Peyer's patch (tissue), 4 donors: Measurements from ENCODE around the gene CLPTM1L. TPM values are rescaled to one million over a fixed set of nuclear protein-coding genes. Genes with fewer than 3 reads are reported as not detected.
"Not testable (repeated sequence)": the region's sequence is repeated elsewhere in the genome, so short reads cannot be mapped to it uniquely, and the experiment has no call there.

Experiments used
- DNase-seq, 3 donors: peaks; one replicate each; pipeline ENCODE4 v3.0.0-alpha.2; 2017 to 2019
- H3K27ac ChIP-seq, 4 donors: fragments of 200-600 bp; sonication (generic); one replicate each; pipeline ENCODE4 v1.5.1; 2016 to 2019
- H3K27me3 ChIP-seq, 2 donors: fragments of 200-600 bp; sonication (generic); one replicate each; pipeline ENCODE4 v1.5.1; 2019
- H3K36me3 ChIP-seq, 3 donors: fragments of 200-600 bp; sonication (generic); one replicate each; pipeline ENCODE4 v1.5.1; 2016 to 2019
- H3K4me1 ChIP-seq, 4 donors: fragments of 200-600 bp; sonication (generic); one replicate each; pipeline ENCODE4 v1.5.1; 2016 to 2019
- H3K4me3 ChIP-seq, 4 donors: fragments of 200-600 bp; sonication (generic); 1 replicate in 3 of 4; 2 replicates in 1 of 4; pipeline ENCODE4 v1.5.1; 2016 to 2019; ENCODE audit warnings: mild to moderate bottlenecking in 1 of 4
- H3K9me3 ChIP-seq, 4 donors: fragments of 200-600 bp; sonication (generic); one replicate each; pipeline ENCODE4 v1.5.1; 2016 to 2019; ENCODE audit warnings: mild to moderate bottlenecking in 1 of 4
- POLR2A ChIP-seq, 2 donors: fragments of 450-650 bp; IDR thresholded peaks; one replicate each; pipeline ENCODE4 v1.5.1; 2017; ENCODE audit warnings: antibody characterized with exemption in 2 of 2, mild to moderate bottlenecking in 2 of 2, moderate library complexity in 2 of 2
- total RNA-seq, 4 donors: library from RNA; depleted of rRNA; stranded (reverse); fragments of >200 nt; gene quantifications; one replicate each; pipeline ENCODE4 v1.1.0, GENCODE V29; 2016
- TF ChIP-seq, protein P1 (sequence below), 6 experiments: fragments of 450-650 bp in 4 of 6; fragments of 200-600 bp in 2 of 6; sonication (generic) in 1 of 6; IDR thresholded peaks; one replicate each; pipeline ENCODE4 v1.5.1; 2017 to 2019; ENCODE audit warnings: antibody characterized with exemption in 6 of 6, mild to moderate bottlenecking in 3 of 6, moderate library complexity in 1 of 6

CLPTM1L gene
- total RNA-seq, 4 donors from 2014 or later: 115 to 209 (median 143) TPM

DNA sequence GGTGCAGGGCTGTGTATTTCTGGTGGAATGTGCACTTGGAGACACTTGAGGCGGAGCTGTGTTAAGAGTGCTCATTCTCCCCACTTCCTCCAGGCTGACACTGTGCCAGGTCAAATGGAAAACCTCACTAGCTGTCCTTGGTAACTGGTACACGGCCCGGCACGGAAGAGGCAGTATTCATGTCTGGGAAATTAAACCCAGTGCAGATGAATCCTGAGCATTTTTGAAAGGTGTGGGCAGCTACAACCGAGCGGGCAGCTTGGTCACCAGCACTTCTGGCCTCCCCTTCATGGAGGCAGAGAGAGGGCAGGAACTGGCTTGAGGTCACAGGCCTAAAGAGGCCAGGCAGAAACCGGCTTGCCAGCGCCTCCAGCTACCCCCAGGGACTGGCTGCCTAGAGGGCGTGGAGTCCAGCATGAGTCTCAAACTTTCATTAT is 1.6 kb downstream of the CLPTM1L start:
- Histone ChIP-seq H3K4me3 (peak overlapping the region in 2 of 4 donors; percentile 91 to 99), H3K36me3 (peaks cover 0 to 47% (median 0%) of the 10 kb centered on the region in 3 donors), H3K27ac (no peak overlapping the region), H3K27me3 (no peaks in the 10 kb centered on the region), H3K9me3 (no peaks in the 10 kb centered on the region), H3K4me1 (peaks cover 4 to 36% (median 7%) of the 10 kb centered on the region in 4 donors)
- peak in 1 of 3 donors; percentile 34 for DNase-seq
- TF ChIP-seq POLR2A (IDR thresholded peaks at IDR 0.05): no peak
- TF ChIP-seq, protein P1, sequence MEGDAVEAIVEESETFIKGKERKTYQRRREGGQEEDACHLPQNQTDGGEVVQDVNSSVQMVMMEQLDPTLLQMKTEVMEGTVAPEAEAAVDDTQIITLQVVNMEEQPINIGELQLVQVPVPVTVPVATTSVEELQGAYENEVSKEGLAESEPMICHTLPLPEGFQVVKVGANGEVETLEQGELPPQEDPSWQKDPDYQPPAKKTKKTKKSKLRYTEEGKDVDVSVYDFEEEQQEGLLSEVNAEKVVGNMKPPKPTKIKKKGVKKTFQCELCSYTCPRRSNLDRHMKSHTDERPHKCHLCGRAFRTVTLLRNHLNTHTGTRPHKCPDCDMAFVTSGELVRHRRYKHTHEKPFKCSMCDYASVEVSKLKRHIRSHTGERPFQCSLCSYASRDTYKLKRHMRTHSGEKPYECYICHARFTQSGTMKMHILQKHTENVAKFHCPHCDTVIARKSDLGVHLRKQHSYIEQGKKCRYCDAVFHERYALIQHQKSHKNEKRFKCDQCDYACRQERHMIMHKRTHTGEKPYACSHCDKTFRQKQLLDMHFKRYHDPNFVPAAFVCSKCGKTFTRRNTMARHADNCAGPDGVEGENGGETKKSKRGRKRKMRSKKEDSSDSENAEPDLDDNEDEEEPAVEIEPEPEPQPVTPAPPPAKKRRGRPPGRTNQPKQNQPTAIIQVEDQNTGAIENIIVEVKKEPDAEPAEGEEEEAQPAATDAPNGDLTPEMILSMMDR (IDR thresholded peaks at IDR 0.05): no peak

DNA sequence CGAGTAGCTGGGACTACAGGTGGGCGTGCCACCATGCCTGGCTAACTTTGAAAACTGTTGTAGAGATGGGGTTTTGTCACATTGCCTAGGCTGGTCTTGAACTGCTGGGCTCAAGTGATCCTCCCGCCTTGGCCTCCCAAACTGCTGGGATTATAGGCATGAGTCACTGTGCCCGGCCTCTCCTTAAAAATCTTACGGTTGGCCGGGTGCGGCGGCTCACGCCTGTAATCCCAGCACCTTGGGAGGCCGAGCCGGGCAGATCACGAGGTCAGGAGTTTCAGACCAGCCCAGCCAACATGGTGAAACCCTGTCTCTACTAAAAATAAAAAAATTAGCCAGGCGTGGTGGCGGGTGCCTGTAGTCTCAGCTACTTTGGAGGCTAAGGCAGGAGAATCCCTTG is 2.2 kb downstream of the CLPTM1L start:
- not testable (repeated sequence) for H3K27ac ChIP-seq, H3K9me3 ChIP-seq, H3K27me3 ChIP-seq, H3K4me3 ChIP-seq
- peaks cover 0 to 53% (median 0%) of the 10 kb centered on the region in 3 donors for H3K36me3 ChIP-seq
- H3K4me1 ChIP-seq: peaks cover 5 to 42% (median 7%) of the 10 kb centered on the region in 4 donors
- DNase-seq: peak in 1 of 3 donors; percentile 8

DNA sequence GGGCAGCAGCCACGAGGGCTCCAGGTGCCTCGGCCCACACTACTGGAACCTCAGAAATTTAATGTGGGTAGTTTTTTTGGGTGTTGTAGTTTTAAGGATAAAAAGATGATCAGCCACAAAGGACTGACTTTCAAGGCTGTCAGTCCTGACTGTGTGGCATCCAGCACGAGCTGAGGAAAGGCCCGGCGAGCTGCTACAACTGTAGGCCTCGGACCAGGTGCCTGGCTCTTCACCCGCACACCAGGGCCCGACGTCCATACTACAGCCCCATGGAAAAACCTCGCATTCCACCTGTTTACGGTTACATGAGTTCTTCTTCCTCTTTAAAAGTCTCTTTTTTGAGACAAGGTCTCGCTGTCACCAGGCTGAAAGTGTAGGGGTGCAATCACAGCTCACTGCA is 2.6 kb downstream of the CLPTM1L start:
- Histone ChIP-seq H3K9me3 (no peaks in the 10 kb centered on the region), H3K27me3 (no peaks in the 10 kb centered on the region), H3K27ac (peak overlapping the region in 1 of 4 donors; percentile 42), H3K36me3 (peaks cover 0 to 57% (median 0%) of the 10 kb centered on the region in 3 donors), H3K4me1 (peaks cover 6 to 46% (median 8%) of the 10 kb centered on the region in 4 donors), H3K4me3 (no peak overlapping the region)
- TF ChIP-seq, protein P1 (IDR thresholded peaks at IDR 0.05): no peak
- DNase-seq: peak in 1 of 3 donors; percentile 8

DNA sequence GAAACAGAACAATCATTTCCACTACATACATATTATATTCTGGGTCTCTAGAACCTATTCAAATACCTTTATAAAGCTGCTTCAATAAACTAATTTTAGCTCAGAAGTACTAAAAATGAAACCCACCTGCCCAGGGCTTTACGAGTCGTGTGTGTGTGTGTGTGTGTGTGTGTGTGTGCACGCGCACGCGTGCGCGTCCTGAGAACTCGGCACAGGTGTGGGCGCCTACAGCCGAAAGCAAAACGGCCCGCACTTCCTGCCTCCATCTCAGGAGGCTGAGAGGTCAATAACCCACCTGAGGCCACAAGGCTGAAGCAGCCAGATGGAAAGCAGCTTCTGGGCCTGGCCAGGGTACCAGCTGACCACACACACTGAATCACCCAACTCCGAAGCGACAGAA is 3.0 kb downstream of the CLPTM1L start:
- peak; percentile 11 to 62 (median 39) for DNase-seq

DNA sequence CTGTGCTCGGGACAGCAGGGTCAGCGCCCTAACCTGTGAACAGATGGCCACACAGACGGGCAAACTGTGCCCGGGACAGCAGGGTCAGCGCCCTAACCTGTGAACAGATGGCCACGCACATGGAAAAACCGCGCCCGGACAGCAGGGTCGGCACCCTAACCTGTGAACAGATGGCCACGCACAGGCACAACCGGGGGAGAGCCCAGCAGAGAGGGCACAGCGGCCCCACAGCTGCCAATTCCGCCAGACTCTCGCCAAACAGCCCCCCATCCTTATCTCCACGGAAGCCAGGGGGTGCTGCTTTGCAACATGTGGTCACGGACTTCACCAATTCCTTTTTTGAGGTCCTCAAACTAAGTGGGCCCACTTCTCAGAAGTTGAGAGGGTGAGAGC is 5.1 kb downstream of the CLPTM1L start:
- Histone ChIP-seq H3K36me3 (peaks cover 0 to 82% (median 0%) of the 10 kb centered on the region in 3 donors), H3K4me1 (peaks cover 0 to 57% (median 8%) of the 10 kb centered on the region in 4 donors)
- H3K27me3 ChIP-seq, H3K4me3 ChIP-seq, H3K27ac ChIP-seq, H3K9me3 ChIP-seq: not testable (repeated sequence)
- DNase-seq: peak in 1 of 3 donors; percentile 30

More for the DNA sequence above, 3.0 kb downstream of the CLPTM1L start:
- Histone ChIP-seq H3K27me3 (no peaks in the 10 kb centered on the region), H3K4me1 (peaks cover 6 to 48% (median 8%) of the 10 kb centered on the region in 4 donors), H3K4me3 (no peak overlapping the region), H3K9me3 (no peaks in the 10 kb centered on the region), H3K27ac (peak overlapping the region in 1 of 4 donors; percentile 42), H3K36me3 (peaks cover 0 to 62% (median 0%) of the 10 kb centered on the region in 3 donors)
- no peak for TF ChIP-seq POLR2A (IDR thresholded peaks at IDR 0.05)
- TF ChIP-seq, protein P1 (IDR thresholded peaks at IDR 0.05): no peak

DNA sequence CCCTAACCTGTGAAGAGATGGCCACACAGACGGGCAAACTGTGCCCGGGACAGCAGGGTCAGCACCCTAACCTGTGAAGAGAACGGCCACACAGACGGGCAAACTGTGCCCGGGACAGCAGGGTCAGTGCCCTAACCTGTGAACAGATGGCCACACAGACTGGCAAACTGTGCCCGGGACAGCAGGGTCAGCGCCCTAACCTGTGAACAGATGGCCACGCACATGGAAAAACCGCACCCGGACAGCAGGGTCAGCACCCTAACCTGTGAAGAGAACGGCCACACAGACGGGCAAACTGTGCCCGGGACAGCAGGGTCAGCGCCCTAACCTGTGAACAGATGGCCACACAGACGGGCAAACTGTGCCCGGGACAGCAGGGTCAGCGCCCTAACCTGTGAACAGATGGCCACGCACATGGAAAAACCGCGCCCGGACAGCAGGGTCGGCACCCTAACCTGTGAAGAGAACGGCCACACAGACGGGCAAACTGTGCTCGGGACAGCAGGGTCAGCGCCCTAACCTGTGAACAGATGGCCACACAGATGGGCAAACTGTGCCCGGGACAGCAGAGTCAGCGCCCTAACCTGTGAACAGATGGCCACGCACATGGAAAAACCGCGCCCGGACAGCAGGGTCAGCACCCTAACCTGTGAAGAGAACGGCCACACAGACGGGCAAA is 5.6 kb downstream of the CLPTM1L start:
- not testable (repeated sequence) for H3K27me3 ChIP-seq, H3K27ac ChIP-seq, H3K4me3 ChIP-seq, H3K9me3 ChIP-seq
- H3K36me3 ChIP-seq: peaks cover 0 to 87% (median 0%) of the 10 kb centered on the region in 3 donors
- DNase-seq: peak in 1 of 3 donors; percentile 10
- H3K4me1 ChIP-seq: peaks cover 0 to 56% (median 8%) of the 10 kb centered on the region in 4 donors

DNA sequence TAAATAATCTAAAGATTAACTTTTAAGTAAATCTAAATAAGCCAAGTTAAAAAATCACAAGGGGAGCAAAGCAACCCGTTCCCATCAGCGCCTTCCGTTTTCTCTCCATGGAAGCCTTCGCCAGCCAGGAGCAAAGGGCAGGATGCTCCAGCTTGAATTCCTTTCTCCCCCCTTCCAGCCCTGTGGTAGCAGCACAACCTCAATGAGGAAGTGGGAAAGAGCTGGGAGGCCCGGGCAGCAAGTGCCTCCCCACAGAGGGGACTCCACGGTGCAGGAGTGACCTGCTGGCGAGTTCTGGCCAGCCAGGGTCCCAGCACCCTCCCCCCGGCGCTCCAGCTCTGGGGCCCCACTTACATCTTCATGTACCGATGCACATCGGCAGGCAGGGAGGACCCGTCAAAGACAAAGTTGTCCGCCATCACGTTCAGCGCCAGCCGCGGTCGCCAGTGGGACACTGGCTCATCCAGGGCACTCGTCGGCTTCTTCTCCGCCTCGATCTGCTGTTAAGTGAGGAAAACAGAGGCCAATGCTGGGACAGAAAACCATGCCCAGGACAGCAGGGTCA is 6.3 kb downstream of the CLPTM1L start:
- Histone ChIP-seq H3K27me3 (no peaks in the 10 kb centered on the region), H3K4me3 (no peak overlapping the region), H3K4me1 (peaks cover 0 to 49% (median 6%) of the 10 kb centered on the region in 4 donors), H3K27ac (no peak overlapping the region), H3K36me3 (peaks cover 0 to 94% (median 0%) of the 10 kb centered on the region in 3 donors), H3K9me3 (no peaks in the 10 kb centered on the region)
- peak in 1 of 3 donors; percentile 43 for DNase-seq
- TF ChIP-seq, protein P1 (IDR thresholded peaks at IDR 0.05): no peak
- TF ChIP-seq POLR2A (IDR thresholded peaks at IDR 0.05): no peak
